Spleen (tissue), 11 donors: ENCODE measurements around the gene SESTD1. TPM values are rescaled to one million over a fixed set of nuclear protein-coding genes. Genes with fewer than 3 reads are reported as not detected.

Experiments used
- DNase-seq: peaks from one replicate; pipeline ENCODE4 v3.0.0-alpha.2; 2020
- H3K27ac ChIP-seq, 8 donors: fragments of 200-600 bp; sonication (generic) in 7 of 8; 1 replicate in 4 of 8; 2 replicates in 4 of 8; pipeline versions ENCODE4 v1.5.0 to v1.8.0; 2016 to 2021; ENCODE audit warnings: inconsistent platforms in 4 of 8, mild to moderate bottlenecking in 4 of 8, moderate library complexity in 1 of 8
- H3K27me3 ChIP-seq, 7 donors: fragments of 200-600 bp; sonication (generic) in 6 of 7; replicated peaks in 1 of 7; 1 replicate in 4 of 7; 2 replicates in 3 of 7; pipeline versions ENCODE4 v1.5.0 to v1.8.0; 2016 to 2021; ENCODE audit warnings: inconsistent platforms in 3 of 7, mild to moderate bottlenecking in 1 of 7
- H3K36me3 ChIP-seq, 6 donors: fragments of 200-600 bp; sonication (generic) in 5 of 6; 1 replicate in 4 of 6; 2 replicates in 2 of 6; pipeline versions ENCODE4 v1.5.0 to v1.8.0; 2016 to 2021; ENCODE audit warnings: inconsistent platforms in 2 of 6
- H3K4me1 ChIP-seq, 6 donors: fragments of 200-600 bp; sonication (generic) in 5 of 6; 1 replicate in 3 of 6; 2 replicates in 3 of 6; pipeline versions ENCODE4 v1.5.0 to v1.8.0; 2016 to 2021; ENCODE audit warnings: inconsistent platforms in 3 of 6
- H3K4me3 ChIP-seq, 8 donors: fragments of 200-600 bp; sonication (generic) in 7 of 8; 1 replicate in 4 of 8; 2 replicates in 4 of 8; pipeline versions ENCODE4 v1.5.0 to v1.8.0; 2016 to 2021; ENCODE audit warnings: inconsistent platforms in 4 of 8, mild to moderate bottlenecking in 4 of 8, moderate library complexity in 2 of 8
- H3K9me3 ChIP-seq, 8 donors: fragments of 200-600 bp; sonication (generic) in 7 of 8; 1 replicate in 4 of 8; 2 replicates in 4 of 8; pipeline versions ENCODE4 v1.5.0 to v1.8.0; 2016 to 2021; ENCODE audit warnings: inconsistent platforms in 4 of 8
- CTCF ChIP-seq, 11 experiments: fragments of 200-600 bp in 7 of 11; fragments of 450-650 bp in 4 of 11; sonication (generic) in 4 of 11; IDR thresholded peaks in 8 of 11; conservative IDR thresholded peaks in 3 of 11; 1 replicate in 7 of 11; 2 replicates in 4 of 11; pipeline versions ENCODE4 v1.4.0 to v1.8.0; 2016 to 2021; ENCODE audit warnings: antibody characterized with exemption in 11 of 11, inconsistent platforms in 4 of 11, mild to moderate bottlenecking in 1 of 11
- POLR2A ChIP-seq, 3 donors: fragments of 450-650 bp; IDR thresholded peaks; one replicate each; pipeline ENCODE4 v1.5.1; 2017; ENCODE audit warnings: antibody characterized with exemption in 3 of 3, mild to moderate bottlenecking in 1 of 3
- POLR2AphosphoS5 ChIP-seq, 3 donors: sonication (generic); formaldehyde crosslinking; IDR thresholded peaks; one replicate each; pipeline ENCODE4 v1.5.1; 2017; ENCODE audit warnings: antibody characterized with exemption in 3 of 3
- WGBS, 5 donors: extraction: QIAGEN DNeasy Blood & Tissue Kit in 3 of 5; methylation state at CpG; one replicate each; pipeline versions ENCODE4 v1.1.5 to v1.1.7; 2013 to 2018; 5-methylcytosine and 5-hydroxymethylcytosine counted together
- intact Hi-C: fragments of 100-400 bp; cut with DNase I; formaldehyde crosslinking; loops from one replicate; pipeline ENCODE4 v1.15.0; 2023; ENCODE audit warnings: low total_unique reads
- polyA plus RNA-seq, 3 donors: library from polyadenylated mRNA; stranded (reverse); fragments of 200-250 nt; gene quantifications; one replicate each; pipeline ENCODE4 v1.2.1, GENCODE V29; 2013
- total RNA-seq, 7 donors: library from RNA; depleted of rRNA in 3 of 7; stranded (reverse); fragments of >200 nt in 3 of 7; fragmentation: NEBNext Ultra II Directional in 4 of 7; extraction: Animal tissue kit (Norgen Biotek cat#: 25700) in 4 of 7; gene quantifications; one replicate each; pipeline versions ENCODE4 v1.1.0 to v1.2.1, GENCODE V29; 2016 to 2021
- donor health status: healthy with polysubstance abuse.
- donor health status: DM: no; HTN: no; CAD: no; lungs with moderate emphysema.
- donor health status: DM: no; HTN: no; CAD: no.
- donor health status: Bipolar disorder and iron deficiency.
- donor health status: healthy.
- donor health status: DM: no; HTN: no; CAD: no.
- donor health status: DM: yes; HTN: yes; CAD: no.

Gene SESTD1
- total and polyA plus RNA-seq, 10 donors, result 5.5 to 51.7 (median 24.1) TPM

- Histone ChIP-seq H3K27ac (no peak overlapping the region), H3K36me3 (no peaks in the 10 kb centered on the region), H3K9me3 (peaks cover 0 to under 1% (median 0%) of the 10 kb centered on the region in 8 donors), H3K4me1 (no peaks in the 10 kb centered on the region), H3K4me3 (no peak overlapping the region), H3K27me3 (no peaks in the 10 kb centered on the region)
- intact Hi-C loops, result no loop called here
- DNase-seq, result no peak
- WGBS, 5 donors, result 56 to 78% (median 69%) methylated on average over 5 of the region's 5 CpGs
- TF ChIP-seq CTCF (IDR thresholded peaks at IDR 0.05 in 8 of 11, conservative IDR thresholded peaks at IDR 0.05 in 3 of 11), result no peak
Observed at GRCh38 chr2:179307616-179308371, 43.2 kb upstream of the SESTD1 start.

GRCh38 chr2:179305125-179305524 lies 40.5 kb upstream of the SESTD1 start:
- intact Hi-C loops, result no loop called here

GRCh38 chr2:179304424-179304823 lies 39.8 kb upstream of the SESTD1 start:
- Histone ChIP-seq H3K27ac (no peak overlapping the region), H3K4me3 (no peak overlapping the region), H3K27me3 (no peaks in the 10 kb centered on the region), H3K4me1 (no peaks in the 10 kb centered on the region), H3K9me3 (peaks cover 0 to 10% (median 0%) of the 10 kb centered on the region in 8 donors), H3K36me3 (no peaks in the 10 kb centered on the region)
- 62 to 87% (median 72%) methylated on average over 2 of the region's 2 CpGs for WGBS, 5 donors
- intact Hi-C loops, result no loop called here
- DNase-seq, result no peak
- no peak for TF ChIP-seq POLR2A (IDR thresholded peaks at IDR 0.05)
- TF ChIP-seq POLR2AphosphoS5 (IDR thresholded peaks at IDR 0.05), result no peak
- TF ChIP-seq CTCF (IDR thresholded peaks at IDR 0.05 in 8 of 11, conservative IDR thresholded peaks at IDR 0.05 in 3 of 11), result no peak

More at GRCh38 chr2:179305125-179305524, 40.5 kb upstream of the SESTD1 start:
- Histone ChIP-seq H3K36me3 (no peaks in the 10 kb centered on the region), H3K27me3 (no peaks in the 10 kb centered on the region), H3K27ac (no peak overlapping the region), H3K9me3 (peaks cover 0 to 10% (median 0%) of the 10 kb centered on the region in 8 donors), H3K4me3 (no peak overlapping the region), H3K4me1 (no peaks in the 10 kb centered on the region)
- DNase-seq, result no peak
- WGBS, 5 donors, result 88 to 98% (median 92%) methylated on average over 3 of the region's 3 CpGs
- TF ChIP-seq POLR2A (IDR thresholded peaks at IDR 0.05) (no peak), POLR2AphosphoS5 (IDR thresholded peaks at IDR 0.05) (no peak), CTCF (IDR thresholded peaks at IDR 0.05 in 8 of 11, conservative IDR thresholded peaks at IDR 0.05 in 3 of 11) (no peak)

- H3K36me3 ChIP-seq, result no peaks in the 10 kb centered on the region
- no peak overlapping the region for H3K4me3 ChIP-seq
- H3K4me1 ChIP-seq, result no peaks in the 10 kb centered on the region
- H3K9me3 ChIP-seq, result peaks cover 0 to 10% (median 0%) of the 10 kb centered on the region in 8 donors
- no peaks in the 10 kb centered on the region for H3K27me3 ChIP-seq
- no peak for TF ChIP-seq POLR2A (IDR thresholded peaks at IDR 0.05)
- DNase-seq, result no peak
- intact Hi-C loops, result no loop called here
- H3K27ac ChIP-seq, result no peak overlapping the region
- 83 to 95% (median 88%) methylated on average over 6 of the region's 6 CpGs for WGBS, 5 donors
Observed at GRCh38 chr2:179302764-179303571, 38.3 kb upstream of the SESTD1 start.
